Renal cortical epithelial cell (primary cell): ENCODE data around the gene HSD17B8. TPM values are rescaled to one million over a fixed set of nuclear protein-coding genes. Genes with fewer than 3 reads are reported as not detected.
"Not testable (repeated sequence)": the region's sequence is repeated elsewhere in the genome, so short reads cannot be mapped to it uniquely, and the experiment has no call there.

Experiments
- DNase-seq: peaks from one replicate; pipeline ENCODE4 v3.0.0-alpha.2; 2011; ENCODE audit warnings: low read depth
- total RNA-seq: library from RNA; depleted of rRNA; stranded (reverse); fragments of >200 nt; gene quantifications from 2 replicates; pipeline ENCODE4 v1.2.3, GENCODE V29; 2014

The HSD17B8 gene
- total RNA-seq, 1 donor from 2014 or later = 11.2 TPM

GRCh38 chr6:33206027-33206863 lies 1.8 kb downstream of the HSD17B8 start:
- DNase-seq = no peak

- DNase-seq = peak; percentile 53
These were observed 2.6 kb downstream of the HSD17B8 start for GRCh38 chr6:33206864-33207551.

GRCh38 chr6:33207552-33208090 lies 3.2 kb downstream of the HSD17B8 start:
- no peak for DNase-seq

GRCh38 chr6:33208091-33208967 lies 3.9 kb downstream of the HSD17B8 start, which contains the start of gene RING1:
RING1 (plus strand) TSS chr6:33208500; CDS start chr6:33208823, 323 bp downstream.
- peak; percentile 29 for DNase-seq

- no peak for DNase-seq
These were observed 5.4 kb downstream of the HSD17B8 start for GRCh38 chr6:33209856-33210255.

GRCh38 chr6:33211136-33211535 lies 6.7 kb downstream of the HSD17B8 start:
- DNase-seq = no peak

- DNase-seq = no peak
These were observed 7.4 kb downstream of the HSD17B8 start for GRCh38 chr6:33211666-33212422.

- no peak for DNase-seq
These were observed 8.4 kb downstream of the HSD17B8 start for GRCh38 chr6:33212857-33213165.

GRCh38 chr6:33213166-33213988 lies 8.9 kb downstream of the HSD17B8 start:
- DNase-seq = no peak

- DNase-seq = no peak
These were observed 9.5 kb downstream of the HSD17B8 start for GRCh38 chr6:33213989-33214335.

- no peak for DNase-seq
These were observed 11.0 kb downstream of the HSD17B8 start for GRCh38 chr6:33215271-33216116.

GRCh38 chr6:33216117-33216649 lies 11.7 kb downstream of the HSD17B8 start:
- DNase-seq = no peak

- DNase-seq = no peak
These were observed 12.8 kb downstream of the HSD17B8 start for GRCh38 chr6:33217246-33217645.

- DNase-seq = no peak
These were observed 13.2 kb downstream of the HSD17B8 start for GRCh38 chr6:33217681-33218080.

GRCh38 chr6:33226503-33227120 lies 22.2 kb downstream of the HSD17B8 start:
- DNase-seq = not testable (repeated sequence)

GRCh38 chr6:33235221-33235634 lies 30.8 kb downstream of the HSD17B8 start:
- DNase-seq = no peak

GRCh38 chr6:33236328-33236727 lies 31.9 kb downstream of the HSD17B8 start:
- DNase-seq = no peak

- DNase-seq = no peak
These were observed 32.4 kb downstream of the HSD17B8 start for GRCh38 chr6:33236852-33237251.

GRCh38 chr6:33237741-33238140 lies 33.3 kb downstream of the HSD17B8 start:
- DNase-seq = no peak
